Hepatocyte (in vitro differentiated cells): Measurements from ENCODE around the gene HOXB3.

Experiments
- CTCF ChIP-seq: fragments of 200-600 bp; sonication (generic); IDR thresholded peaks from 2 replicates; pipeline ENCODE4 v1.5.1; 2016; ENCODE audit warnings: antibody characterized with exemption, mild to moderate bottlenecking; ENCODE audit not compliant: poor library complexity
- EZH2 ChIP-seq: fragments of 200-600 bp; sonication (generic); IDR thresholded peaks from 2 replicates; pipeline ENCODE4 v1.6.1; 2016; ENCODE audit warnings: antibody characterized with exemption, mild to moderate bottlenecking, borderline replicate concordance
- EZH2phosphoT487 ChIP-seq: fragments of 200-600 bp; sonication (generic); IDR thresholded peaks from one replicate; pipeline ENCODE4 v1.6.1; 2018; ENCODE audit warnings: antibody characterized with exemption, mild to moderate bottlenecking, low read depth, moderate library complexity; ENCODE audit not compliant: unreplicated experiment, severe bottlenecking

- TF ChIP-seq EZH2phosphoT487 = no peak
- no peak for TF ChIP-seq CTCF
- peak; percentile 15 for TF ChIP-seq EZH2
Observed at GRCh38 chr17:48579471-48579759, 10.6 kb downstream of the HOXB3 start.
